ENCODE results near the gene SPATA9. TPM values are rescaled to one million over a fixed set of nuclear protein-coding genes. Genes with fewer than 3 reads are reported as not detected.
"Not testable (repeated sequence)": the region's sequence is repeated elsewhere in the genome, so short reads cannot be mapped to it uniquely, and the experiment has no call there.

Gene SPATA9
- total RNA-seq, 1 donor from 2014 or later, result not detected

GRCh38 chr5:95712347-95712958, 29.7 kb upstream of the SPATA9 start:
- DNase-seq (ENCODE audit: low read depth) (peak; percentile 97), FAIRE-seq (no peak)
- no peak overlapping the region for H3K4me3 ChIP-seq (ENCODE audit: low read depth, low read length)
- H3K36me3 ChIP-seq (ENCODE audit: control insufficient read depth, insufficient read depth, low read length), result no peaks in the 10 kb centered on the region
- no peaks in the 10 kb centered on the region for H3K27me3 ChIP-seq (ENCODE audit: control insufficient read depth, insufficient read depth, low read length)
- no peak for TF ChIP-seq CTCF (IDR thresholded peaks at IDR 0.05; ENCODE audit: insufficient read depth, low read length, severe bottlenecking)

GRCh38 chr5:95711501-95712346, 28.9 kb upstream of the SPATA9 start:
- TF ChIP-seq CTCF (IDR thresholded peaks at IDR 0.05; ENCODE audit: insufficient read depth, low read length, severe bottlenecking), result no peak
- H3K36me3 ChIP-seq (ENCODE audit: control insufficient read depth, insufficient read depth, low read length), result no peaks in the 10 kb centered on the region
- no peak overlapping the region for H3K4me3 ChIP-seq (ENCODE audit: low read depth, low read length)
- H3K27me3 ChIP-seq (ENCODE audit: control insufficient read depth, insufficient read depth, low read length), result no peaks in the 10 kb centered on the region
- FAIRE-seq, result no peak
- DNase-seq (ENCODE audit: low read depth), result no peak

DNA sequence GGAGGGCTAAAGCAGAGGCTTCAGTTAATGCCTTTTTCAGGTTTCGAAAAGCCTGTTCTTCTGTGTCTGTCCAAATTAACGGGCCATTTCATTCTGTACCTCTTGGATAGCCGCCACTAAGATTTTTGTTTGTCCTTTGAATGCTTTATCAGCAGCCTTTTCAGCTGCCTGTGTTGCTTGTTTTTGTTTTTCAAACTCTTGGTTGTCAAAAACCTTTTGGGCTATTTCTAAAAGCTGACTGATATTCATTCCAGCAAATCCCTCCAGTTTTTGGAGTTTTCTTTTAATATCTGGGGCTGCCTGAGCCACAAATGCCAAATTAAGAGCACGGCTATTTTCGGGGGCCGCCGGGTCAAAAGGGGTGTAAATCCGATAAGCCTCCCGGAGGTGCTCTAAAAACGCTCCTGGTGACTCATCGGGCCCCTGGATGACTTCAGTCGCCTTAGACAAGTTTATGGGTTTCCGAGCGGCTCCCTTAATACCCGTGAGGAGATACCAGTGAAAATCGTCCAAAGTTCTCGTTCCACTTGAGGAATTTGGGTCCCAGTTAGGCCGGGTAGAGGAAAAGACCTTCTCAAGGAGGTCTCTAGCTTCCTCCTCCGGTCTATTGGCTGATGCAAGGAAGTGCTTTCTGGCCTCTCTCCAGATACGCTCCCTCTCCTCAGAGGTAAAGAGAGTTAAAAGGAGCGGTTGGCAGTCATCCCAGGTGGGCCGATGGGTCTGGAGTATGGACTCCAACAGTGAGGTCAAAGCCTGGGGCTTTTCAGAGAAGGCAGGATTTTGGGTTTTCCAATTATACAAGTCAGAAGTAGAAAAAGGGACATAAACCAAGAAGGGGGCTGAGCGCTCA, 28.1 kb upstream of the SPATA9 start:
- not testable (repeated sequence) for DNase-seq (ENCODE audit: low read depth); H3K27me3 ChIP-seq (ENCODE audit: control insufficient read depth, insufficient read depth, low read length); FAIRE-seq; H3K36me3 ChIP-seq (ENCODE audit: control insufficient read depth, insufficient read depth, low read length); H3K4me3 ChIP-seq (ENCODE audit: low read depth, low read length)

DNA sequence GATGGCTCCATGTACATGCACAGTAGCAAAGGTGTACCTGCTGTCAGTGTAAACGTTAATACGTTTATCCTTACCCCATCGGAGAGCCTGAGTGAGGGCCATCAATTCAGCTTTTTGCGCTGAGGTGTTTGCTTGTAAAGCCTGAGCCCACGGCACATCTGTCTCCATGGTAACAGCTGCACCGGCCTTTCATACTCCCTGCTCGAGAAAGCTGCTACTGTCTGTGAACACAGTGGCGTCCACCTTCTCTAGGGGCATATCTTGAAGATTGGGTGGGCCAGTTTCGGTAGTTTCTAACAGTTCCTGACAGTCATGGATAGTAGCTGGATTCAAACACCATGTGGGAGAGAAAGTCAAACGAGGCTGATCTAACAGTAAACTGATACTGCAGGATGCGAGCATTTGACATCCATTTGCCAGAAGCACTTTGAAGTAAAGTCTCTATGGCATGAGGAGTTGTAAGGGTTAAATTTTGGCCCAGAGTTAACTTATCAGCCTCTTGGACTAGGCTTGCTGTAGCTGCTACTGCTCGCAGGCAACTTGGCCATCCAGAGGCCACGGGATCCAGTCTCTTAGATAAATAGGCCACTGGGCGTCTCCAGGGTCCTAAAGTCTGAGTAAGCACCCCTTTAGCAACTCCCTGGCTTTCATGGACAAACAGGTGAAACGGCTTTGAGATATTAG, 27.3 kb upstream of the SPATA9 start:
- no peak for TF ChIP-seq CTCF (IDR thresholded peaks at IDR 0.05; ENCODE audit: insufficient read depth, low read length, severe bottlenecking)
- H3K27me3 ChIP-seq (ENCODE audit: control insufficient read depth, insufficient read depth, low read length), result no peaks in the 10 kb centered on the region
- FAIRE-seq, result no peak
- H3K36me3 ChIP-seq (ENCODE audit: control insufficient read depth, insufficient read depth, low read length), result no peaks in the 10 kb centered on the region
- no peak overlapping the region for H3K4me3 ChIP-seq (ENCODE audit: low read depth, low read length)
- DNase-seq (ENCODE audit: low read depth), result no peak

GRCh38 chr5:95708876-95709275, 26.1 kb upstream of the SPATA9 start:
- FAIRE-seq (no peak), DNase-seq (ENCODE audit: low read depth) (no peak)
- H3K27me3 ChIP-seq (ENCODE audit: control insufficient read depth, insufficient read depth, low read length), result no peaks in the 10 kb centered on the region
- TF ChIP-seq CTCF (IDR thresholded peaks at IDR 0.05; ENCODE audit: insufficient read depth, low read length, severe bottlenecking), result no peak
- H3K36me3 ChIP-seq (ENCODE audit: control insufficient read depth, insufficient read depth, low read length), result no peaks in the 10 kb centered on the region
- H3K4me3 ChIP-seq (ENCODE audit: low read depth, low read length), result no peak overlapping the region

GRCh38 chr5:95707534-95708188, 24.9 kb upstream of the SPATA9 start:
- DNase-seq (ENCODE audit: low read depth); H3K27me3 ChIP-seq (ENCODE audit: control insufficient read depth, insufficient read depth, low read length); FAIRE-seq; H3K4me3 ChIP-seq (ENCODE audit: low read depth, low read length); H3K36me3 ChIP-seq (ENCODE audit: control insufficient read depth, insufficient read depth, low read length): not testable (repeated sequence)
